ENCODE data around the gene THSD7B. TPM values are rescaled to one million over a fixed set of nuclear protein-coding genes. Genes with fewer than 3 reads are reported as not detected.

The THSD7B gene
- total RNA-seq, 1 experiment from 2014 or later, result 0.28 TPM

GRCh38 chr2:137336067-137336466 is 570.7 kb downstream of the THSD7B start:
- Histone ChIP-seq H3K27me3 (ENCODE audit: control insufficient read depth, insufficient read depth, low read length) (no peaks in the 10 kb centered on the region), H3K4me3 (ENCODE audit: insufficient read depth, low read depth, low read length) (no peak overlapping the region), H3K36me3 (replicated peaks; ENCODE audit: control insufficient read depth, insufficient read depth, low read length) (no peaks in the 10 kb centered on the region)
- no peak for DNase-seq

- no peak overlapping the region for H3K4me3 ChIP-seq (ENCODE audit: insufficient read depth, low read depth, low read length)
- H3K27me3 ChIP-seq (ENCODE audit: control insufficient read depth, insufficient read depth, low read length), result no peaks in the 10 kb centered on the region
- H3K36me3 ChIP-seq (replicated peaks; ENCODE audit: control insufficient read depth, insufficient read depth, low read length), result no peaks in the 10 kb centered on the region
- DNase-seq, result no peak
Measured at GRCh38 chr2:137339051-137339450, 573.7 kb downstream of the THSD7B start.

GRCh38 chr2:137345994-137346393 is 580.6 kb downstream of the THSD7B start:
- H3K27me3 ChIP-seq (ENCODE audit: control insufficient read depth, insufficient read depth, low read length), result no peaks in the 10 kb centered on the region
- H3K4me3 ChIP-seq (ENCODE audit: insufficient read depth, low read depth, low read length), result no peak overlapping the region
- H3K36me3 ChIP-seq (replicated peaks; ENCODE audit: control insufficient read depth, insufficient read depth, low read length), result no peaks in the 10 kb centered on the region
- DNase-seq, result no peak

GRCh38 chr2:137348301-137348700 is 583.0 kb downstream of the THSD7B start:
- H3K4me3 ChIP-seq (ENCODE audit: insufficient read depth, low read depth, low read length), result no peak overlapping the region
- H3K36me3 ChIP-seq (replicated peaks; ENCODE audit: control insufficient read depth, insufficient read depth, low read length), result no peaks in the 10 kb centered on the region
- DNase-seq, result no peak
- no peaks in the 10 kb centered on the region for H3K27me3 ChIP-seq (ENCODE audit: control insufficient read depth, insufficient read depth, low read length)

- H3K27me3 ChIP-seq (ENCODE audit: control insufficient read depth, insufficient read depth, low read length), result no peaks in the 10 kb centered on the region
- no peaks in the 10 kb centered on the region for H3K36me3 ChIP-seq (replicated peaks; ENCODE audit: control insufficient read depth, insufficient read depth, low read length)
- DNase-seq, result no peak
- no peak overlapping the region for H3K4me3 ChIP-seq (ENCODE audit: insufficient read depth, low read depth, low read length)
Measured at GRCh38 chr2:137357634-137358033, 592.3 kb downstream of the THSD7B start.

GRCh38 chr2:137367361-137367760 is 602.0 kb downstream of the THSD7B start:
- H3K4me3 ChIP-seq (ENCODE audit: insufficient read depth, low read depth, low read length), result no peak overlapping the region
- H3K36me3 ChIP-seq (replicated peaks; ENCODE audit: control insufficient read depth, insufficient read depth, low read length), result no peaks in the 10 kb centered on the region
- H3K27me3 ChIP-seq (ENCODE audit: control insufficient read depth, insufficient read depth, low read length), result no peaks in the 10 kb centered on the region
- no peak for DNase-seq

GRCh38 chr2:137369106-137369505 is 603.8 kb downstream of the THSD7B start:
- no peak overlapping the region for H3K4me3 ChIP-seq (ENCODE audit: insufficient read depth, low read depth, low read length)
- H3K27me3 ChIP-seq (ENCODE audit: control insufficient read depth, insufficient read depth, low read length), result no peaks in the 10 kb centered on the region
- DNase-seq, result no peak
- no peaks in the 10 kb centered on the region for H3K36me3 ChIP-seq (replicated peaks; ENCODE audit: control insufficient read depth, insufficient read depth, low read length)

- no peaks in the 10 kb centered on the region for H3K36me3 ChIP-seq (replicated peaks; ENCODE audit: control insufficient read depth, insufficient read depth, low read length)
- no peak overlapping the region for H3K4me3 ChIP-seq (ENCODE audit: insufficient read depth, low read depth, low read length)
Measured at GRCh38 chr2:137379186-137379585, 613.8 kb downstream of the THSD7B start.

GRCh38 chr2:137380610-137381009 is 615.3 kb downstream of the THSD7B start:
- no peaks in the 10 kb centered on the region for H3K36me3 ChIP-seq (replicated peaks; ENCODE audit: control insufficient read depth, insufficient read depth, low read length)
- no peak overlapping the region for H3K4me3 ChIP-seq (ENCODE audit: insufficient read depth, low read depth, low read length)
- no peaks in the 10 kb centered on the region for H3K27me3 ChIP-seq (ENCODE audit: control insufficient read depth, insufficient read depth, low read length)
- no peak for DNase-seq

More at GRCh38 chr2:137379186-137379585, 613.8 kb downstream of the THSD7B start:
- H3K27me3 ChIP-seq (ENCODE audit: control insufficient read depth, insufficient read depth, low read length), result no peaks in the 10 kb centered on the region
- no peak for DNase-seq

GRCh38 chr2:137381731-137382130 is 616.4 kb downstream of the THSD7B start:
- Histone ChIP-seq H3K36me3 (replicated peaks; ENCODE audit: control insufficient read depth, insufficient read depth, low read length) (no peaks in the 10 kb centered on the region), H3K4me3 (ENCODE audit: insufficient read depth, low read depth, low read length) (no peak overlapping the region), H3K27me3 (ENCODE audit: control insufficient read depth, insufficient read depth, low read length) (no peaks in the 10 kb centered on the region)
- DNase-seq, result no peak

GRCh38 chr2:137383391-137383790 is 618.0 kb downstream of the THSD7B start:
- Histone ChIP-seq H3K27me3 (ENCODE audit: control insufficient read depth, insufficient read depth, low read length) (no peaks in the 10 kb centered on the region), H3K4me3 (ENCODE audit: insufficient read depth, low read depth, low read length) (no peak overlapping the region), H3K36me3 (replicated peaks; ENCODE audit: control insufficient read depth, insufficient read depth, low read length) (no peaks in the 10 kb centered on the region)
- DNase-seq, result no peak

- no peak overlapping the region for H3K4me3 ChIP-seq (ENCODE audit: insufficient read depth, low read depth, low read length)
- no peak for DNase-seq
- H3K36me3 ChIP-seq (replicated peaks; ENCODE audit: control insufficient read depth, insufficient read depth, low read length), result no peaks in the 10 kb centered on the region
- no peaks in the 10 kb centered on the region for H3K27me3 ChIP-seq (ENCODE audit: control insufficient read depth, insufficient read depth, low read length)
Measured at GRCh38 chr2:137387044-137387443, 621.7 kb downstream of the THSD7B start.

- DNase-seq, result no peak
- no peaks in the 10 kb centered on the region for H3K27me3 ChIP-seq (ENCODE audit: control insufficient read depth, insufficient read depth, low read length)
- no peak overlapping the region for H3K4me3 ChIP-seq (ENCODE audit: insufficient read depth, low read depth, low read length)
- H3K36me3 ChIP-seq (replicated peaks; ENCODE audit: control insufficient read depth, insufficient read depth, low read length), result no peaks in the 10 kb centered on the region
Measured at GRCh38 chr2:137405496-137405895, 640.2 kb downstream of the THSD7B start.

GRCh38 chr2:137411585-137411984 is 646.2 kb downstream of the THSD7B start:
- H3K36me3 ChIP-seq (replicated peaks; ENCODE audit: control insufficient read depth, insufficient read depth, low read length), result no peaks in the 10 kb centered on the region
- no peak for DNase-seq
- no peak overlapping the region for H3K4me3 ChIP-seq (ENCODE audit: insufficient read depth, low read depth, low read length)
- H3K27me3 ChIP-seq (ENCODE audit: control insufficient read depth, insufficient read depth, low read length), result no peaks in the 10 kb centered on the region

GRCh38 chr2:137420744-137421143 is 655.4 kb downstream of the THSD7B start:
- Histone ChIP-seq H3K4me3 (ENCODE audit: insufficient read depth, low read depth, low read length) (no peak overlapping the region), H3K36me3 (replicated peaks; ENCODE audit: control insufficient read depth, insufficient read depth, low read length) (no peaks in the 10 kb centered on the region), H3K27me3 (ENCODE audit: control insufficient read depth, insufficient read depth, low read length) (no peaks in the 10 kb centered on the region)
- DNase-seq, result no peak

- no peak for DNase-seq
- Histone ChIP-seq H3K4me3 (ENCODE audit: insufficient read depth, low read depth, low read length) (no peak overlapping the region), H3K27me3 (ENCODE audit: control insufficient read depth, insufficient read depth, low read length) (no peaks in the 10 kb centered on the region), H3K36me3 (replicated peaks; ENCODE audit: control insufficient read depth, insufficient read depth, low read length) (no peaks in the 10 kb centered on the region)
Measured at GRCh38 chr2:137435162-137435561, 669.8 kb downstream of the THSD7B start.

All from H7 (cell line).